Activated CD8-positive, alpha-beta T cell treated with anti-CD3 and anti-CD28 coated beads for 36 hours (primary cell): ENCODE measurements around the gene RFC1. TPM values are rescaled to one million over a fixed set of nuclear protein-coding genes. Genes with fewer than 3 reads are reported as not detected.
"Not testable (repeated sequence)": the region's sequence is repeated elsewhere in the genome, so short reads cannot be mapped to it uniquely, and the experiment has no call there.

Experiments
- ATAC-seq: fragments of 200-7000 bp; cut with Tn5 transposase; one replicate; pipeline ENCODE4 v1.10.0; 2021; ENCODE audit warnings: mild to moderate bottlenecking, moderate library complexity
- CTCF ChIA-PET: fragments of 350-600 bp; sonication (Branson Sonifier 250); formaldehyde crosslinking; loops from one replicate; lab custom pipeline; 2021; ENCODE audit warnings: antibody characterized with exemption; lab: Charles Lee
- POLR2A ChIA-PET: fragments of 350-600 bp; sonication (Branson Sonifier 250); formaldehyde crosslinking; loops from one replicate; lab custom pipeline; 2021; ENCODE audit warnings: antibody characterized with exemption; lab: Charles Lee
- DNase-seq: peaks from one replicate; pipeline ENCODE4 v3.0.0-alpha.2; 2020
- H3K27ac Mint-ChIP-seq: one replicate; pipeline ENCODE4 v1.8.0; 2021; ENCODE audit warnings: mild to moderate bottlenecking, mixed read lengths
- H3K27me3 Mint-ChIP-seq: one replicate; pipeline ENCODE4 v1.8.0; 2021; ENCODE audit warnings: mixed read lengths
- H3K36me3 Mint-ChIP-seq: one replicate; pipeline ENCODE4 v1.8.0; 2021; ENCODE audit warnings: low read depth, mixed read lengths
- H3K4me1 Mint-ChIP-seq: one replicate; pipeline ENCODE4 v1.8.0; 2021; ENCODE audit warnings: low read depth, mixed read lengths
- H3K4me3 Mint-ChIP-seq: one replicate; pipeline ENCODE4 v1.8.0; 2021; ENCODE audit warnings: mild to moderate bottlenecking, moderate library complexity, mixed read lengths
- H3K9me3 Mint-ChIP-seq: one replicate; pipeline ENCODE4 v1.8.0; 2021; ENCODE audit warnings: mixed read lengths
- intact Hi-C: fragments of 100-400 bp; cut with micrococcal nuclease; formaldehyde crosslinking; loops from one replicate; pipeline ENCODE4 v1.10.0; 2022
- total RNA-seq, 2 experiments: library from RNA; stranded (reverse); gene quantifications; one replicate each; pipeline ENCODE4 v1.2.3, GENCODE V29; 2021
- TF ChIP-seq, protein P1 (sequence below): fragments of 200-600 bp; IDR thresholded peaks from one replicate; pipeline ENCODE4 v1.8.0; 2022; ENCODE audit warnings: antibody characterized with exemption, mild to moderate bottlenecking

The RFC1 gene
- total RNA-seq, 2 experiments from 2014 or later, result 108 to 114 TPM

DNA sequence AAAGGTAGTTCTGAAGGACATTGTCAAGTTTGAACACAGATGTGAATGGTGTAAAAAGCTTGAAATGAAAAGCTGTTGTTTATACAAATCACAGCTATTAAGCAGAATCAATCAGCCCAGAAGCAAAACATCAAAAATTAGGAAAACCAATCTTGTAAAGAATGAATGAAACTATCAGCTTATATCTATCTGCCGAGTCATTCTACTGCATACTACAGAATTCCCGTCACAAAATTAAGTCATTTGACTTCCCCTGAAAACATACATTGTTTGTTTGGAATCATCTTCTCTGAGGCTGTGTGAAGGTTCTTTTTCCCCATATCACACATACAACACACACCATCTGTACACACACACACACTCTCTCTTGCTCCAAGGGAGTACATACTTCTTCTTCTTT is 80.3 kb downstream of the RFC1 start:
- Mint-ChIP-seq H3K4me1 (no peaks in the 10 kb centered on the region), H3K27ac (peak overlapping the region; percentile 8), H3K27me3 (no peaks in the 10 kb centered on the region), H3K36me3 (peaks cover 51% of the 10 kb centered on the region), H3K9me3 (no peaks in the 10 kb centered on the region), H3K4me3 (no peak overlapping the region)
- CTCF ChIA-PET, result interaction anchor here (1.1 kb wide), 1 partner anchor 60 kb away, joined by 3 read pairs; no protein-coding TSS in a partner anchor
- no peak for ATAC-seq
- TF ChIP-seq, protein P1, sequence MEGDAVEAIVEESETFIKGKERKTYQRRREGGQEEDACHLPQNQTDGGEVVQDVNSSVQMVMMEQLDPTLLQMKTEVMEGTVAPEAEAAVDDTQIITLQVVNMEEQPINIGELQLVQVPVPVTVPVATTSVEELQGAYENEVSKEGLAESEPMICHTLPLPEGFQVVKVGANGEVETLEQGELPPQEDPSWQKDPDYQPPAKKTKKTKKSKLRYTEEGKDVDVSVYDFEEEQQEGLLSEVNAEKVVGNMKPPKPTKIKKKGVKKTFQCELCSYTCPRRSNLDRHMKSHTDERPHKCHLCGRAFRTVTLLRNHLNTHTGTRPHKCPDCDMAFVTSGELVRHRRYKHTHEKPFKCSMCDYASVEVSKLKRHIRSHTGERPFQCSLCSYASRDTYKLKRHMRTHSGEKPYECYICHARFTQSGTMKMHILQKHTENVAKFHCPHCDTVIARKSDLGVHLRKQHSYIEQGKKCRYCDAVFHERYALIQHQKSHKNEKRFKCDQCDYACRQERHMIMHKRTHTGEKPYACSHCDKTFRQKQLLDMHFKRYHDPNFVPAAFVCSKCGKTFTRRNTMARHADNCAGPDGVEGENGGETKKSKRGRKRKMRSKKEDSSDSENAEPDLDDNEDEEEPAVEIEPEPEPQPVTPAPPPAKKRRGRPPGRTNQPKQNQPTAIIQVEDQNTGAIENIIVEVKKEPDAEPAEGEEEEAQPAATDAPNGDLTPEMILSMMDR, result no peak
- no peak for DNase-seq
- intact Hi-C loops, result no loop called here
- POLR2A ChIA-PET, result no interaction called here

DNA sequence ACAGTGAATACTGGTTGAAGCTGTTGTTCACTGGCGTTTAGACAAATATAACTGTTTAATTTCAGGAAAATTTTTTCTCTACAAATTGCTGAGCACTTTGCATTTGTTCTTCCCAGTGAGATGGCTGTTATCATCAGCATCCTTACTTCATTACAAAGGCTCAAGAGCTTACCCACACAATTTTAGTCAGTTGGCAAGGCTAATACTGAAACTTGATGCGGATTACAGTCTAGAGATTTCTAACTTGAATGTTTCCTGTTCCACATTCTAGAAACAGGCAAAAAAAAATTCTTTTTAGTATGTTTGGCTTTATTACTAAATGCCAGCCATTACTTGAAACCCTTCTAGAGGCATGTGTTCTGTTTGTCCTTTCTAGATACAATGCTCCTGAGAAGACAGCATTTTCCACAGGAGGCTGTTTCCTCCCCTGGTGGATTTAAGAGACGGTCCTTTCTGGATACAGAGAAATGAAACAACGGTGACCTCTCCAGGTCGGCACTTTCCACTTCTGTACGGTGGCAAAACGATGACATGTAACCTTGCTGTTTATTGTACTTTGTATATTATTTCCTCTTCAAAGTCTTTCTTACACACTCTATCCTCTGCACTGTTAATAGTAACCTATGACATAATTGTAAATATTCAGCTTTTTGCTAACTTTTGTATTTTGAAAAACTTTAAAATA is 80.9 kb downstream of the RFC1 start:
- Mint-ChIP-seq H3K27me3 (no peaks in the 10 kb centered on the region), H3K27ac (no peak overlapping the region), H3K36me3 (peaks cover 49% of the 10 kb centered on the region), H3K9me3 (no peaks in the 10 kb centered on the region), H3K4me3 (no peak overlapping the region), H3K4me1 (no peaks in the 10 kb centered on the region)
- ChIA-PET POLR2A (no interaction called here), CTCF (no interaction called here)
- intact Hi-C loops, result no loop called here
- TF ChIP-seq, protein P1, result no peak
- ATAC-seq (no peak), DNase-seq (no peak)

- H3K27me3 Mint-ChIP-seq, result no peaks in the 10 kb centered on the region
- CTCF ChIA-PET, result no interaction called here
Observed at GRCh38 chr4:39280770-39281169, 85.4 kb downstream of the RFC1 start.

DNA sequence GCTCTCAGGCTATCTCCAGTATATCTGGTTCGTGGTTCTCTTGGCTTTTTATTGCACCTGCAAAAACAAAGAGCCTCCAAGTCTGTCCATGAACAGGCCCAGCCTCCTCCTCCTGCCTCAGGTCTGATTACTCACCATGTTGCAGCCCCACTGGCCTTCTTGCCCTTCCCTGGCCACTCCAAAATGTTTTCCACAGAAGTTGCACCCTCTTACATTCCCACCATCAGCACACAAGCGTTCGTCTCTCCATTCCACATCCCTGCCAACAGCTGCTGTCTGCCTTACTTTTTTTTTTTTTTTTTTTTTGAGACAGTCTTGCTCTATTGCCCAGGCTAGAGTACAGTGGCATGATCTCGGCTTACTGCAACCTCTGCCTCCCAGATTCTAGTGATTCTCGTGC is 86.7 kb downstream of the RFC1 start:
- CTCF ChIA-PET, result no interaction called here
- H3K4me1 Mint-ChIP-seq, result no peaks in the 10 kb centered on the region

More at GRCh38 chr4:39280770-39281169, 85.4 kb downstream of the RFC1 start:
- Mint-ChIP-seq H3K4me3 (no peak overlapping the region), H3K4me1 (no peaks in the 10 kb centered on the region), H3K9me3 (no peaks in the 10 kb centered on the region), H3K27ac (no peak overlapping the region), H3K36me3 (peaks cover 17% of the 10 kb centered on the region)
- no peak for ATAC-seq
- TF ChIP-seq, protein P1, result no peak
- no peak for DNase-seq
- intact Hi-C loops, result no loop called here
- POLR2A ChIA-PET, result no interaction called here

DNA sequence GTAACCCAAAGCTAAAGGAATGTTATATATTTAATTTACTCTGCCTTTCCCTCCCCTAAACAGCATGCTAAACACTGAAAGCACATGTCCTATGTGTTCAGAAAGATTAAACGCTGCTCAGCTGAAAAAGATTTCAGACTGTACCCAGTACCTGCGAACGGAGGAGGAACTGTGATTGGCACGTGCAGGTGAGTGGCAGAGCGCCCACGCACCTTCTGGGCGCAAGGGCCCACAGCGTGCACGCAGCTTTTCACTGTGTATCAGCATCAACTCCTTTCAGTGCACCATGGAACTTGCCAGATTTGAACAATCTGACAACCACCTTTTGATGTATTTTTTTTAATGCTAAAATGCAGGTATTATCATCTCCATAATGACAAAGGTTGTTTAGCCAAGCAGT is 87.7 kb downstream of the RFC1 start:
- Mint-ChIP-seq H3K4me1 (no peaks in the 10 kb centered on the region), H3K27ac (no peak overlapping the region), H3K4me3 (no peak overlapping the region), H3K36me3 (peaks cover 15% of the 10 kb centered on the region), H3K9me3 (no peaks in the 10 kb centered on the region), H3K27me3 (no peaks in the 10 kb centered on the region)
- DNase-seq (no peak), ATAC-seq (no peak)
- ChIA-PET POLR2A (interaction anchor here (0.7 kb wide), 1 partner anchor 294 kb away, joined by 3 read pairs; no protein-coding TSS in a partner anchor), CTCF (no interaction called here)
- intact Hi-C loops, result no loop called here
- TF ChIP-seq, protein P1, result no peak

More for the DNA sequence above, 86.7 kb downstream of the RFC1 start:
- intact Hi-C loops, result no loop called here
- Mint-ChIP-seq H3K36me3 (peaks cover 15% of the 10 kb centered on the region), H3K27me3 (no peaks in the 10 kb centered on the region), H3K27ac (no peak overlapping the region), H3K9me3 (no peaks in the 10 kb centered on the region), H3K4me3 (no peak overlapping the region)
- DNase-seq (no peak), ATAC-seq (no peak)
- TF ChIP-seq, protein P1, result no peak
- POLR2A ChIA-PET, result interaction anchor here (0.7 kb wide), 1 partner anchor 294 kb away, joined by 3 read pairs; no protein-coding TSS in a partner anchor

DNA sequence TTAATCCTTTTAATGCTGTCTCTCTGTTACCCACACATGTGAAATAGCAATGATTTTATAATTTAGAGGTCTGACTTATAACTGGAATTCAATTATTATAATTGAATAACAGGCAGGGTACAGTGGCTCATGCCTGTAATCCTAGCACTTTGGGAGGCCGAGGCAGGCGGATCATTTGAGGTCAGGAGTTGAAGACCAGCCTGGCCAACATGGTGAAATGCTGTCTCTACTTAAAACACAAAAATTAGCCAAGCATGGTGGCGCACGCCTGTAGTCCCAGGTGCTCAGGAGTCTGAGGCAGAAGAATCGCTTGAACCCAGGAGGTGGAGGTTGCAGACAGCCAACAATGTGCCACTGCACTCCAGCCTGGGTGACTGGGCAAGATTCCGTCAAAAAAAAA is 88.5 kb downstream of the RFC1 start:
- POLR2A ChIA-PET, ATAC-seq, intact Hi-C loops, H3K4me1 Mint-ChIP-seq, H3K9me3 Mint-ChIP-seq, H3K4me3 Mint-ChIP-seq, H3K27ac Mint-ChIP-seq, CTCF ChIA-PET, H3K27me3 Mint-ChIP-seq, DNase-seq: not testable (repeated sequence)
- peaks cover 14% of the 10 kb centered on the region for H3K36me3 Mint-ChIP-seq
